OCI-LY3 (cell line): ENCODE results near the gene NKAIN2.
"Not testable (repeated sequence)": the region's sequence is repeated elsewhere in the genome, so short reads cannot be mapped to it uniquely, and the experiment has no call there.

Source experiments
- H2AFZ ChIP-seq: fragments of 200-600, 300-600 bp; shearing (Covaris generic); 2 replicates; pipeline ENCODE4 v1.6.0; 2014; ENCODE audit warnings: antibody characterized with exemption, low read depth, low read length
- H3K27ac ChIP-seq: fragments of 200-600, 300-600 bp; sonication (generic); 2 replicates; pipeline ENCODE4 v1.5.1; 2014; ENCODE audit warnings: mild to moderate bottlenecking, low read length, moderate library complexity, mixed read lengths
- H3K27me3 ChIP-seq: fragments of 200-600, 300-600 bp; sonication (generic); 2 replicates; pipeline ENCODE4 v1.6.1; 2014; ENCODE audit warnings: low read depth, low read length, mixed read lengths
- H3K36me3 ChIP-seq: fragments of 200-600, 300-600 bp; sonication (generic); replicated peaks from 2 replicates; pipeline ENCODE3; 2014; ENCODE audit warnings: low read depth, low read length, mixed read lengths
- H3K4me1 ChIP-seq: fragments of 300-600, 200-600 bp; sonication (generic); 2 replicates; pipeline ENCODE4 v1.6.1; 2014; ENCODE audit warnings: low read length, mixed read lengths
- H3K4me2 ChIP-seq: fragments of 200-600, 300-600 bp; sonication (generic); 2 replicates; pipeline ENCODE4 v1.6.1; 2014; ENCODE audit warnings: low read length, mixed read lengths
- H3K4me3 ChIP-seq: fragments of 300-600, 200-600 bp; sonication (generic); 2 replicates; pipeline ENCODE4 v1.5.1; 2014; ENCODE audit warnings: antibody characterized with exemption, mild to moderate bottlenecking, low read length, moderate library complexity
- H3K79me2 ChIP-seq: fragments of 300-600, 200-600 bp; shearing (Covaris generic); 2 replicates; pipeline ENCODE4 v1.6.1; 2014; ENCODE audit warnings: mild to moderate bottlenecking, low read length, mixed read lengths
- H3K9ac ChIP-seq: fragments of 300-600, 200-600 bp; shearing (Covaris generic); 2 replicates; pipeline ENCODE4 v1.6.0; 2014; ENCODE audit warnings: mild to moderate bottlenecking, low read length, moderate library complexity
- H3K9me3 ChIP-seq: fragments of 200-600, 300-600 bp; shearing (Covaris generic); 2 replicates; pipeline ENCODE4 v1.6.1; 2014; ENCODE audit warnings: low read length, mixed read lengths; ENCODE audit not compliant: insufficient read depth
- H4K20me1 ChIP-seq: fragments of 200-600, 300-600 bp; sonication (generic); 2 replicates; pipeline ENCODE4 v1.6.1; 2016; ENCODE audit warnings: low read length, mixed read lengths; ENCODE audit not compliant: insufficient read depth
- EZH2phosphoT487 ChIP-seq: fragments of 200-600 bp; shearing (Covaris generic); IDR thresholded peaks from 2 replicates; pipeline ENCODE4 v1.6.1; 2018; ENCODE audit warnings: antibody characterized with exemption, mixed run types, low read depth
- TF ChIP-seq, protein P1 (sequence below): fragments of 200-600, 300-600 bp; sonication (generic); IDR thresholded peaks from 2 replicates; pipeline ENCODE4 v1.5.1; 2014; ENCODE audit warnings: antibody characterized with exemption, low read length, low read depth

Gene NKAIN2

DNA sequence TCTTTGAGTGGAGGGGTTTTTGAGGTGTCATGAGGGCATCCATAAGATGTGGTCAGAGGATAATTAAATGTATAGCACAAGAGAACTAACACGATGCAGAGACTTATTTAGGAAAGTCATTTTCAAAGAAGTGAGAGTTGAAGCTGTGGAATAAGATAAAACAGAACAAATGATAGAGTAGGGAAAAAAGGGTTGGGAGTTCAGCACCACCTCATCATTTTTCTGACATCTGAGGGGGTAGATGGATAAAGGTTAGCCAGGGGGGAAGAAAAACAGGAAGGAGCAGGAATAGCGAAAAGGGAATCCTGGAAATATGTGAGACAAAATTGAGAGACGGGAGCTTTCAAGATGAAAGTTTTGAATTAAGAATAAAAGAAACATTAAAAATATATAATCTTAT, 434.2 kb downstream of the NKAIN2 start:
- no peak overlapping the region for H3K27ac ChIP-seq
- H3K36me3 ChIP-seq: no peaks in the 10 kb centered on the region
- no peak overlapping the region for H3K9ac ChIP-seq
- no peaks in the 10 kb centered on the region for H3K27me3 ChIP-seq
- no peak overlapping the region for H3K4me3 ChIP-seq
- H4K20me1 ChIP-seq: no peaks in the 10 kb centered on the region
- no peaks in the 10 kb centered on the region for H3K9me3 ChIP-seq
- H3K4me2 ChIP-seq: no peak overlapping the region
- H2AFZ ChIP-seq: no peak overlapping the region
- H3K79me2 ChIP-seq: no peaks in the 10 kb centered on the region
- H3K4me1 ChIP-seq: no peaks in the 10 kb centered on the region
- TF ChIP-seq, protein P1, sequence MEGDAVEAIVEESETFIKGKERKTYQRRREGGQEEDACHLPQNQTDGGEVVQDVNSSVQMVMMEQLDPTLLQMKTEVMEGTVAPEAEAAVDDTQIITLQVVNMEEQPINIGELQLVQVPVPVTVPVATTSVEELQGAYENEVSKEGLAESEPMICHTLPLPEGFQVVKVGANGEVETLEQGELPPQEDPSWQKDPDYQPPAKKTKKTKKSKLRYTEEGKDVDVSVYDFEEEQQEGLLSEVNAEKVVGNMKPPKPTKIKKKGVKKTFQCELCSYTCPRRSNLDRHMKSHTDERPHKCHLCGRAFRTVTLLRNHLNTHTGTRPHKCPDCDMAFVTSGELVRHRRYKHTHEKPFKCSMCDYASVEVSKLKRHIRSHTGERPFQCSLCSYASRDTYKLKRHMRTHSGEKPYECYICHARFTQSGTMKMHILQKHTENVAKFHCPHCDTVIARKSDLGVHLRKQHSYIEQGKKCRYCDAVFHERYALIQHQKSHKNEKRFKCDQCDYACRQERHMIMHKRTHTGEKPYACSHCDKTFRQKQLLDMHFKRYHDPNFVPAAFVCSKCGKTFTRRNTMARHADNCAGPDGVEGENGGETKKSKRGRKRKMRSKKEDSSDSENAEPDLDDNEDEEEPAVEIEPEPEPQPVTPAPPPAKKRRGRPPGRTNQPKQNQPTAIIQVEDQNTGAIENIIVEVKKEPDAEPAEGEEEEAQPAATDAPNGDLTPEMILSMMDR: no peak
- TF ChIP-seq EZH2phosphoT487: no peak

DNA sequence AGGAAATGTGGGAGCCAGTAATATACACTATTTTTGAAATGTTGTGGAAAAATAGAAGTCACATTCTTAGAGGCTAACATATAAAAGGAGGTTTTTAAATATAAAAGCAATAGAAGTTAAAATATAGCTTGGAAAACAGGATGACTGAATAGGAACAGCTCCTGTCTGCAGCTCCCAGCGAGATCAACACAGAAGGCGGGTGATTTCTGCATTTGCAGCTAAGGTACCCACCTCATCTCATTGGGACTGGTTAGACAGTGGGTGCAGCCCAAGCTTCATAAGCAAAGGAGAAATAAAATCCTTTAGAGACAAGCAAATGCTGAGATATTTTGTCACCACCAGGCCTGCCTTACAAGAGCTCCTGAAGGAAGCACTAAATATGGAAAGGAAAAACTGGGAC, 434.7 kb downstream of the NKAIN2 start:
- H3K9me3 ChIP-seq: not testable (repeated sequence)

DNA sequence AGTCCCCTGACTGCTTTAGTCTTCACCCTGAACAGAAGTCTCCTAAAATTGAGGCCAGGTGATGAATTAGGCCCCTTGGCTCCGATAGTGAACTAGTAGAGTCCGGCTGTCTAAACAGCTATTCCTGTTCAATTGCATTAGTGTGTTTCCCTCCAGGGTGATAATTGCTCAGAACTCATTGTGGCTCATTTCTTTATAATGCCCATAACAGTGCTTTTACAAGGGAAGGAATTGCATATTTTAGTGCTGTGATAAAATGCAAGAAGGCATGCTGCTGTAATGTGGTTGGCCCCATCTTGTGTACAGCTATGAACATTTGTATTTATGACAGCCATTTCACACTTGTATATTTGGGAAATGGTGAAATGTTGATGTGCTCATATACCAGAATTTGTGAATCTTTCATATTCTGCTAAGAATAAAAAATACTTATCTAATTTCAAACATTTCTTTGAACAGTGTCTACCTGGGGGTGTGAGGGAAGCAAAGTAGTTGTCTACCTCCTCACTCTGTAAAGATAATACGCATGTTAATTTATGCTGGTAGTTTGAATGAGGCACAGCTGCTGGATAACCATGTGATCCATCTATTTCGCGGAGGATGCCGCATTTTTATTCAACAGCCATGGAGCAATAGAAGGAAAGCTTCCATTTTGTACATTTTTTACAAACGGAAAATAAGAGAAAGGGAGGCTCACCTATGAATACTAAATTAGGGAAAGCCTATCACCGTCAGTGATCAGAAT, 451.4 kb downstream of the NKAIN2 start:
- H2AFZ ChIP-seq: no peak overlapping the region
- no peaks in the 10 kb centered on the region for H3K79me2 ChIP-seq
- no peak overlapping the region for H3K4me3 ChIP-seq
- H3K9me3 ChIP-seq: no peaks in the 10 kb centered on the region
- TF ChIP-seq, protein P1: no peak
- TF ChIP-seq EZH2phosphoT487: no peak
- no peak overlapping the region for H3K4me2 ChIP-seq
- no peaks in the 10 kb centered on the region for H3K27me3 ChIP-seq
- no peaks in the 10 kb centered on the region for H3K36me3 ChIP-seq
- H3K4me1 ChIP-seq: no peaks in the 10 kb centered on the region
- H3K27ac ChIP-seq: no peak overlapping the region
- H3K9ac ChIP-seq: no peak overlapping the region
- no peaks in the 10 kb centered on the region for H4K20me1 ChIP-seq

More for the DNA sequence above, 434.7 kb downstream of the NKAIN2 start:
- H3K36me3 ChIP-seq, H3K4me3 ChIP-seq, H2AFZ ChIP-seq, H3K27me3 ChIP-seq, H3K4me1 ChIP-seq, H3K27ac ChIP-seq, H3K4me2 ChIP-seq, H3K79me2 ChIP-seq, H3K9ac ChIP-seq, H4K20me1 ChIP-seq: not testable (repeated sequence)

DNA sequence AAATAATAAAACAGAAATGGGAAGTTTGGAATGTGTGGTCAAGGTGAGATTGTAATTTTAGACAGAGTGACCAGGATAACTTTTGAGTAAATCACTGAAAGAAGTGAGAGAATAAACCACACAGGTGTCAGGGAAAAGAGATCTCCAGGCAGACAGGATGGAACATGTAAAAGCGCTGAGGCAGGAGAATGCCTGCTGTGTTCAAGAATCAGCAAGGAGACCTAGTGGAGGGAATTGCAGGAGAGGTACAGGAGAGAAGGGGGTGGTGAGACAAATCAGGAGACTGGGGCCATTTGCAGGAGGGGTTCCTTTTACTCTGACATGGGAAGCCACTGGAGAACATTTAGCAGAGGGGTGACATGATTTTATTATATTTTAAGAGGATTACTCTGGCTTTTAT, 456.7 kb downstream of the NKAIN2 start:
- H2AFZ ChIP-seq: no peak overlapping the region

More for the DNA sequence above, 456.7 kb downstream of the NKAIN2 start:
- Histone ChIP-seq H3K9me3 (no peaks in the 10 kb centered on the region), H3K9ac (no peak overlapping the region), H3K4me2 (no peak overlapping the region), H3K4me1 (no peaks in the 10 kb centered on the region), H3K36me3 (no peaks in the 10 kb centered on the region), H4K20me1 (no peaks in the 10 kb centered on the region), H3K4me3 (no peak overlapping the region), H3K27me3 (no peaks in the 10 kb centered on the region), H3K27ac (no peak overlapping the region), H3K79me2 (no peaks in the 10 kb centered on the region)
- TF ChIP-seq, protein P1: no peak
- TF ChIP-seq EZH2phosphoT487: no peak
